Measurements from ENCODE around the gene RNF151. TPM values are rescaled to one million over a fixed set of nuclear protein-coding genes. Genes with fewer than 3 reads are reported as not detected.
A peak's percentile ranks its signal among the peaks of the same experiment; 100 is the strongest.

Gene RNF151
- total RNA-seq, 4 donors from 2014 or later = not detected

- no peaks in the 10 kb centered on the region for H3K27me3 ChIP-seq
- H3K9me3 ChIP-seq = no peaks in the 10 kb centered on the region
- peak within 1 kb of the TSS; percentile 95 to 100 (median 96) for H3K27ac ChIP-seq
- H3K36me3 ChIP-seq = peaks cover 0 to 25% (median 0%) of the 10 kb centered on the region in 3 donors
- peak; percentile 94 to 96 for TF ChIP-seq POLR2A (IDR thresholded peaks at IDR 0.05)
- TF ChIP-seq, protein P1, sequence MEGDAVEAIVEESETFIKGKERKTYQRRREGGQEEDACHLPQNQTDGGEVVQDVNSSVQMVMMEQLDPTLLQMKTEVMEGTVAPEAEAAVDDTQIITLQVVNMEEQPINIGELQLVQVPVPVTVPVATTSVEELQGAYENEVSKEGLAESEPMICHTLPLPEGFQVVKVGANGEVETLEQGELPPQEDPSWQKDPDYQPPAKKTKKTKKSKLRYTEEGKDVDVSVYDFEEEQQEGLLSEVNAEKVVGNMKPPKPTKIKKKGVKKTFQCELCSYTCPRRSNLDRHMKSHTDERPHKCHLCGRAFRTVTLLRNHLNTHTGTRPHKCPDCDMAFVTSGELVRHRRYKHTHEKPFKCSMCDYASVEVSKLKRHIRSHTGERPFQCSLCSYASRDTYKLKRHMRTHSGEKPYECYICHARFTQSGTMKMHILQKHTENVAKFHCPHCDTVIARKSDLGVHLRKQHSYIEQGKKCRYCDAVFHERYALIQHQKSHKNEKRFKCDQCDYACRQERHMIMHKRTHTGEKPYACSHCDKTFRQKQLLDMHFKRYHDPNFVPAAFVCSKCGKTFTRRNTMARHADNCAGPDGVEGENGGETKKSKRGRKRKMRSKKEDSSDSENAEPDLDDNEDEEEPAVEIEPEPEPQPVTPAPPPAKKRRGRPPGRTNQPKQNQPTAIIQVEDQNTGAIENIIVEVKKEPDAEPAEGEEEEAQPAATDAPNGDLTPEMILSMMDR (IDR thresholded peaks at IDR 0.05) = no peak
- DNase-seq = peak; percentile 98 to 100 (median 100)
- peaks cover 3 to 33% (median 22%) of the 10 kb centered on the region in 4 donors for H3K4me1 ChIP-seq
- peak within 1 kb of the TSS; percentile 78 to 96 (median 92) for H3K4me3 ChIP-seq
These were observed 1.9 kb upstream of the RNF151 start, which contains the start of gene RPS2 for GRCh38 chr16:1964506-1965395. Gene RPS2 (minus strand): TSS chr16:1964826. CDS start chr16:1964625, 201 bp downstream.

- peaks cover 0 to 25% (median 0%) of the 10 kb centered on the region in 3 donors for H3K36me3 ChIP-seq
- TF ChIP-seq POLR2A (IDR thresholded peaks at IDR 0.05) = peak in 1 of 2 donors; percentile 49
- TF ChIP-seq, protein P1 (IDR thresholded peaks at IDR 0.05) = no peak
- no peak for DNase-seq
- peak overlapping the region; percentile 95 to 100 (median 96) for H3K27ac ChIP-seq
- no peaks in the 10 kb centered on the region for H3K27me3 ChIP-seq
- H3K9me3 ChIP-seq = no peaks in the 10 kb centered on the region
- H3K4me1 ChIP-seq = peaks cover 3 to 29% (median 19%) of the 10 kb centered on the region in 4 donors
- H3K4me3 ChIP-seq = peak overlapping the region; percentile 78 to 96 (median 92)
These were observed 1.2 kb upstream of the RNF151 start for GRCh38 chr16:1965396-1966001.

- DNase-seq = no peak
- Histone ChIP-seq H3K9me3 (no peaks in the 10 kb centered on the region), H3K27me3 (no peaks in the 10 kb centered on the region), H3K27ac (no peak overlapping the region), H3K4me3 (no peak overlapping the region), H3K4me1 (peaks cover 6 to 30% (median 20%) of the 10 kb centered on the region in 4 donors), H3K36me3 (no peaks in the 10 kb centered on the region)
- no peak for TF ChIP-seq POLR2A (IDR thresholded peaks at IDR 0.05)
- TF ChIP-seq, protein P1 (IDR thresholded peaks at IDR 0.05) = no peak
These were observed 1.7 kb downstream of the RNF151 start for GRCh38 chr16:1968146-1968953.

GRCh38 chr16:1971796-1972489 is 5.3 kb downstream of the RNF151 start, which contains the start of gene TBL3:
Gene TBL3 (plus strand): TSS chr16:1972053. CDS start chr16:1972165, 112 bp downstream.
- peak within 1 kb of the TSS; percentile 82 to 100 (median 95) for H3K4me3 ChIP-seq
- H3K9me3 ChIP-seq = no peaks in the 10 kb centered on the region
- DNase-seq = peak; percentile 93 to 97 (median 96)
- TF ChIP-seq POLR2A (IDR thresholded peaks at IDR 0.05) = peak; percentile 94
- TF ChIP-seq, protein P1 (IDR thresholded peaks at IDR 0.05) = peak in 2 of 6 experiments; percentile 22 to 31
- H3K27me3 ChIP-seq = no peaks in the 10 kb centered on the region
- H3K36me3 ChIP-seq = peaks cover 0 to 31% (median 0%) of the 10 kb centered on the region in 3 donors
- H3K27ac ChIP-seq = peak within 1 kb of the TSS; percentile 90 to 96 (median 92)
- peaks cover 3 to 25% (median 15%) of the 10 kb centered on the region in 4 donors for H3K4me1 ChIP-seq
